Measurements from ENCODE around the gene GLIPR2.

Gene GLIPR2

DNA sequence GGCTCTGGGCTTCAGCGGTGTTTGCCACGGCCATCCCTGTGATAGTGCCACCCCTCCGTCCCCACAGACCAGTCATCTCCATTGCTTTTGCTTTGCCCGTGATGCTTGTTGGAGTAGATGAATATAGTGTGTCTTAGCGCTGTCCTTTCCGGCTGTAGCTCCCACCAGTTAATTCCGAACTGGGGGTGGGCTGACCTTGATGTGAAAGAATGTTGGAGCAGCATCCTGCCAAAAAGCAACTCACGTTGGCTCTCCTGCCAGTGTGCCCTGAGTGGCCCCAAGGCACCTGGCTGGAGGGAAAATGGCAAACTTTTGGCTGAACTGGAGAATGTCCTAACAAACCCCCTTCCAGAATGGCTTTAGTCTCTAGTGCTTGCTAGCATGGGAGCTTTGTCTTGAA, 74.2 kb downstream of the GLIPR2 start:
- no peak for DNase-seq
- Histone ChIP-seq H3K36me3 (peaks cover 92% of the 10 kb centered on the region), H3K4me1 (peaks cover 10% of the 10 kb centered on the region), H3K4me3 (ENCODE audit: low read depth, low read length) (no peak overlapping the region), H3K9me3 (no peaks in the 10 kb centered on the region), H3K27me3 (no peaks in the 10 kb centered on the region)
- no peak for TF ChIP-seq CTCF (IDR thresholded peaks at IDR 0.05; ENCODE audit: low read depth, low read length)

DNA sequence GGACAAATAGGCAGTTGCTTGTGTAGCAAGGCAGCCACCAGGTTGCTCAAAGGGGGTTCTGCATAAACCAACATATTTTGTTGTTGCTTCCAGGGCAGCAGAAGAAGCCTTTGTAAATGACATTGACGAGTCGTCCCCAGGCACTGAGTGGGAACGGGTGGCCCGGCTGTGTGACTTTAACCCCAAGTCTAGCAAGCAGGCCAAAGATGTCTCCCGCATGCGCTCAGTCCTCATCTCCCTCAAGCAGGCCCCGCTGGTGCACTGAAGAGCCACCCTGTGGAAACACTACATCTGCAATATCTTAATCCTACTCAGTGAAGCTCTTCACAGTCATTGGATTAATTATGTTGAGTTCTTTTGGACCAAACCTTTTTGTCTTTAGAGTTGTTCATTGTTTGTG, 75.0 kb downstream of the GLIPR2 start:
- no peaks in the 10 kb centered on the region for H3K27me3 ChIP-seq
- no peak for DNase-seq
- H3K4me3 ChIP-seq (ENCODE audit: low read depth, low read length): no peak overlapping the region
- peaks cover 84% of the 10 kb centered on the region for H3K36me3 ChIP-seq
- H3K9me3 ChIP-seq: no peaks in the 10 kb centered on the region
- no peak for TF ChIP-seq CTCF (IDR thresholded peaks at IDR 0.05; ENCODE audit: low read depth, low read length)
- H3K4me1 ChIP-seq: peaks cover 10% of the 10 kb centered on the region

GRCh38 chr9:36213387-36213786, 76.9 kb downstream of the GLIPR2 start:
- H3K36me3 ChIP-seq: peaks cover 77% of the 10 kb centered on the region
- TF ChIP-seq CTCF (IDR thresholded peaks at IDR 0.05; ENCODE audit: low read depth, low read length): no peak
- peaks cover under 1% of the 10 kb centered on the region for H3K4me1 ChIP-seq
- DNase-seq: no peak
- H3K27me3 ChIP-seq: no peaks in the 10 kb centered on the region
- H3K9me3 ChIP-seq: no peaks in the 10 kb centered on the region
- H3K4me3 ChIP-seq (ENCODE audit: low read depth, low read length): no peak overlapping the region

Measured in BE2C (cell line).